Sigmoid colon (tissue), 7 donors: ENCODE measurements around the gene FARSB. TPM values are rescaled to one million over a fixed set of nuclear protein-coding genes. Genes with fewer than 3 reads are reported as not detected.

Source experiments
- DNase-seq: peaks from one replicate; pipeline ENCODE4 v3.0.0-alpha.2; 2019
- H3K27ac ChIP-seq, 4 donors: fragments of 200-600 bp; sonication (generic); one replicate each; pipeline ENCODE4 v1.5.1; 2016 to 2019; ENCODE audit warnings: mild to moderate bottlenecking in 1 of 4
- H3K27me3 ChIP-seq, 3 donors: fragments of 200-600 bp; sonication (generic); one replicate each; pipeline ENCODE4 v1.5.1; 2019; ENCODE audit warnings: mild to moderate bottlenecking in 1 of 3
- H3K36me3 ChIP-seq, 4 donors: fragments of 200-600 bp; sonication (generic); one replicate each; pipeline ENCODE4 v1.5.1; 2016 to 2019
- H3K4me1 ChIP-seq, 4 donors: fragments of 200-600 bp; sonication (generic); one replicate each; pipeline ENCODE4 v1.5.1; 2017 to 2019
- H3K4me3 ChIP-seq, 4 donors: fragments of 200-600 bp; sonication (generic); one replicate each; pipeline ENCODE4 v1.5.1; 2017 to 2019; ENCODE audit warnings: mild to moderate bottlenecking in 2 of 4, moderate library complexity in 1 of 4
- H3K9me3 ChIP-seq, 4 donors: fragments of 200-600 bp in 3 of 4; sonication (generic) in 3 of 4; one replicate each; pipeline versions ENCODE4 v1.5.1 to v1.6.1; 2013 to 2019
- EP300 ChIP-seq, 4 donors: sonication (generic); formaldehyde crosslinking; IDR thresholded peaks; one replicate each; pipeline ENCODE4 v1.6.1; 2017; ENCODE audit warnings: antibody characterized with exemption in 4 of 4
- POLR2A ChIP-seq, 2 donors: fragments of 450-650 bp; IDR thresholded peaks; one replicate each; pipeline ENCODE4 v1.6.1; 2016; ENCODE audit warnings: antibody characterized with exemption in 2 of 2, mild to moderate bottlenecking in 2 of 2, moderate library complexity in 2 of 2
- POLR2AphosphoS5 ChIP-seq, 4 donors: sonication (generic); formaldehyde crosslinking; IDR thresholded peaks; one replicate each; pipeline ENCODE4 v1.6.1; 2017; ENCODE audit warnings: antibody characterized with exemption in 4 of 4
- WGBS, 2 donors: extraction: QIAGEN DNeasy Blood & Tissue Kit; methylation state at CpG; one replicate each; pipeline ENCODE4 v1.1.7; 2013; 5-methylcytosine and 5-hydroxymethylcytosine counted together
- intact Hi-C: fragments of 100-400 bp; cut with DNase I; formaldehyde crosslinking; loops from one replicate; pipeline ENCODE4 v1.15.1; 2023
- polyA plus RNA-seq, 3 donors: library from polyadenylated mRNA; stranded (reverse); fragments of 200-250 nt; gene quantifications; one replicate each; pipeline ENCODE4 v1.2.3, GENCODE V29; 2013
- total RNA-seq, 4 donors: library from RNA; depleted of rRNA; stranded (reverse); fragments of >200 nt; gene quantifications; one replicate each; pipeline ENCODE4 v1.1.0, GENCODE V29; 2016
- TF ChIP-seq, protein P1 (sequence below), 4 experiments: fragments of 450-650 bp in 3 of 4; fragments of 200-600 bp in 1 of 4; IDR thresholded peaks; one replicate each; pipeline ENCODE4 v1.5.1; 2016 to 2019; ENCODE audit warnings: antibody characterized with exemption in 4 of 4, mild to moderate bottlenecking in 3 of 4, moderate library complexity in 2 of 4
- donor health status: healthy with polysubstance abuse.
- donor health status: Bipolar disorder and iron deficiency.
- donor health status: healthy.

FARSB gene
- total and polyA plus RNA-seq, 7 donors: 8.3 to 23.0 (median 15.2) TPM

- H3K4me1 ChIP-seq: peaks cover 0 to 2% (median under 1%) of the 10 kb centered on the region in 4 donors
- TF ChIP-seq POLR2A (IDR thresholded peaks at IDR 0.05): no peak
- TF ChIP-seq POLR2AphosphoS5 (IDR thresholded peaks at IDR 0.05): no peak
- no peak for TF ChIP-seq EP300 (IDR thresholded peaks at IDR 0.05)
- TF ChIP-seq, protein P1, sequence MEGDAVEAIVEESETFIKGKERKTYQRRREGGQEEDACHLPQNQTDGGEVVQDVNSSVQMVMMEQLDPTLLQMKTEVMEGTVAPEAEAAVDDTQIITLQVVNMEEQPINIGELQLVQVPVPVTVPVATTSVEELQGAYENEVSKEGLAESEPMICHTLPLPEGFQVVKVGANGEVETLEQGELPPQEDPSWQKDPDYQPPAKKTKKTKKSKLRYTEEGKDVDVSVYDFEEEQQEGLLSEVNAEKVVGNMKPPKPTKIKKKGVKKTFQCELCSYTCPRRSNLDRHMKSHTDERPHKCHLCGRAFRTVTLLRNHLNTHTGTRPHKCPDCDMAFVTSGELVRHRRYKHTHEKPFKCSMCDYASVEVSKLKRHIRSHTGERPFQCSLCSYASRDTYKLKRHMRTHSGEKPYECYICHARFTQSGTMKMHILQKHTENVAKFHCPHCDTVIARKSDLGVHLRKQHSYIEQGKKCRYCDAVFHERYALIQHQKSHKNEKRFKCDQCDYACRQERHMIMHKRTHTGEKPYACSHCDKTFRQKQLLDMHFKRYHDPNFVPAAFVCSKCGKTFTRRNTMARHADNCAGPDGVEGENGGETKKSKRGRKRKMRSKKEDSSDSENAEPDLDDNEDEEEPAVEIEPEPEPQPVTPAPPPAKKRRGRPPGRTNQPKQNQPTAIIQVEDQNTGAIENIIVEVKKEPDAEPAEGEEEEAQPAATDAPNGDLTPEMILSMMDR (IDR thresholded peaks at IDR 0.05): no peak
- no peak overlapping the region for H3K27ac ChIP-seq
- no peaks in the 10 kb centered on the region for H3K9me3 ChIP-seq
- no peaks in the 10 kb centered on the region for H3K36me3 ChIP-seq
- H3K4me3 ChIP-seq: no peak overlapping the region
- DNase-seq: no peak
- 93% methylated on average over 4 of the region's 4 CpGs for WGBS, 2 donors
- no peaks in the 10 kb centered on the region for H3K27me3 ChIP-seq
- intact Hi-C loops: no loop called here
Measured at GRCh38 chr2:222523783-222524544, 131.9 kb downstream of the FARSB start.

DNA sequence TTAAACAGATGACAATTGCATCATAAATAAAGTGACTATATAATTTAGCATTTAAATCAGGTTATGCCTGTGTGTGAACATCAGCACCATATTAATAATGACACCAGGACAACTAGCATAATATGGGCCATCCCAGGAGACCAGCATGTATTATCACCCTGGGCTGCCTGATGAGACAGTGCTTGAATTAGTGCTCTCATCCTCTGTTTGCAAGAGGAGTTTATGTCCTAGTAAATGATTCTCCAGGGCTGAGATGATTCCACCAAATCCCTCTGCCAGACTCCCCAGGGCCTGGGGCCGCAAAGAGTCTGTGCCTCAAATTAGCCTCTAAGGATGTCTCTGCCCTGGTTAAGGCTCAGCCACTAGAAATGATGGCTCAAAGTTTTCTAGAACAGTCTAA is 133.8 kb downstream of the FARSB start:
- Histone ChIP-seq H3K27ac (no peak overlapping the region), H3K9me3 (no peaks in the 10 kb centered on the region), H3K36me3 (no peaks in the 10 kb centered on the region), H3K27me3 (no peaks in the 10 kb centered on the region), H3K4me1 (peaks cover 0 to 10% (median 7%) of the 10 kb centered on the region in 4 donors), H3K4me3 (no peak overlapping the region)
- DNase-seq: no peak
- intact Hi-C loops: no loop called here
- WGBS, 2 donors: 47 to 98% methylated on average over 1 of the region's 1 CpG
- TF ChIP-seq, protein P1 (IDR thresholded peaks at IDR 0.05): no peak
- TF ChIP-seq EP300 (IDR thresholded peaks at IDR 0.05) (no peak), POLR2AphosphoS5 (IDR thresholded peaks at IDR 0.05) (no peak), POLR2A (IDR thresholded peaks at IDR 0.05) (no peak)

- DNase-seq: no peak
Measured at GRCh38 chr2:222521099-222521498, 134.8 kb downstream of the FARSB start.

More at GRCh38 chr2:222521099-222521498, 134.8 kb downstream of the FARSB start:
- Histone ChIP-seq H3K4me1 (peaks cover 0 to 10% (median 7%) of the 10 kb centered on the region in 4 donors), H3K4me3 (no peak overlapping the region), H3K27me3 (no peaks in the 10 kb centered on the region), H3K36me3 (no peaks in the 10 kb centered on the region), H3K27ac (no peak overlapping the region), H3K9me3 (no peaks in the 10 kb centered on the region)
- 81 to 92% methylated on average over 3 of the region's 3 CpGs for WGBS, 2 donors
- TF ChIP-seq EP300 (IDR thresholded peaks at IDR 0.05): no peak
- no peak for TF ChIP-seq POLR2AphosphoS5 (IDR thresholded peaks at IDR 0.05)
- TF ChIP-seq POLR2A (IDR thresholded peaks at IDR 0.05): no peak
- TF ChIP-seq, protein P1 (IDR thresholded peaks at IDR 0.05): no peak
- intact Hi-C loops: no loop called here

Other genes starting within 250 kb of the FARSB start
- gene SGPP2, start 231.5 kb downstream of the FARSB start, total RNA-seq: 1 to 10 TPM in 3 of 4 donors, under 1 TPM in 1; 0.49 to 1.1 (median 1.1) TPM
- 10 to 100 TPM in 1 of 3 donors, 1 to 10 TPM in 2; 6.0 to 25.1 (median 6.0) TPM for gene SGPP2, start 231.5 kb downstream of the FARSB start, polyA plus RNA-seq
- gene MOGAT1, start 15.6 kb upstream of the FARSB start, total RNA-seq: not detected
- not detected for gene MOGAT1, start 15.6 kb upstream of the FARSB start, polyA plus RNA-seq
- gene ACSL3, start 204.9 kb upstream of the FARSB start, total RNA-seq: 10 to 100 TPM; 44.0 to 75.7 (median 54.8) TPM
- 10 to 100 TPM in 2 of 3 donors, 1 to 10 TPM in 1; 7.9 to 52.2 (median 16.8) TPM for gene ACSL3, start 204.9 kb upstream of the FARSB start, polyA plus RNA-seq